K562 (cell line): ENCODE data around the gene NLRP6. TPM values are rescaled to one million over a fixed set of nuclear protein-coding genes. Genes with fewer than 3 reads are reported as not detected.

ENCODE experiments used
- MCM2 ChIP-seq: fragments of 450-650 bp; IDR thresholded peaks from 2 replicates; pipeline ENCODE4 v1.6.1; 2017; ENCODE audit warnings: low read depth, mild to moderate bottlenecking
- NCOA1 ChIP-seq: fragments of 450-650 bp; IDR thresholded peaks from 2 replicates; pipeline ENCODE4 v1.6.1; 2016; ENCODE audit warnings: low read depth
- SIN3A ChIP-seq, 2 experiments: fragments of 150-350 bp in 1 of 2; IDR thresholded peaks; 2 replicates each; pipeline ENCODE4 v1.6.1; 2011 to 2016; ENCODE audit warnings: borderline replicate concordance in 2 of 2, low read depth in 2 of 2, low read length in 2 of 2, mild to moderate bottlenecking in 2 of 2, moderate library complexity in 2 of 2; ENCODE audit not compliant: control insufficient read depth in 1 of 2
- SMARCC2 ChIP-seq: fragments of 450-650 bp; IDR thresholded peaks from 2 replicates; pipeline ENCODE4 v1.6.1; 2017; ENCODE audit warnings: antibody characterized with exemption, moderate library complexity, mild to moderate bottlenecking, low read depth
- SREBF2 ChIP-seq: sonication (generic); formaldehyde crosslinking; IDR thresholded peaks from 2 replicates; pipeline ENCODE4 v1.4.0; 2020; ENCODE audit warnings: mild to moderate bottlenecking, missing genetic modification reagents
- TFAM ChIP-seq: fragments of 250-450 bp; sonication (Bioruptor Pico); conservative IDR thresholded peaks from 2 replicates; pipeline ENCODE4 v1.5.0; 2021; ENCODE audit warnings: mild to moderate bottlenecking, moderate library complexity
- ZBTB1 ChIP-seq: sonication (generic); formaldehyde crosslinking; IDR thresholded peaks from 2 replicates; pipeline ENCODE4 v1.8.1; 2023; ENCODE audit warnings: missing genetic modification reagents, low read depth, mild to moderate bottlenecking, borderline replicate concordance
- polyA plus RNA-seq, 8 experiments: library from polyadenylated mRNA; depleted of rRNA in 4 of 8; stranded (reverse) in 5 of 8; unstranded in 3 of 8; fragments of >200 nt; fragmentation: Nextera tagmentation in 2 of 8; fragmentation: Illumina TruSeq in 1 of 8; extraction: Ambion mirVana in 2 of 8; extraction: Trizol in 1 of 8; gene quantifications; 2 replicates each; pipeline versions ENCODE4 v1.2.1 to v1.2.3, GENCODE V29; 2011 to 2014; ENCODE audit warnings: inconsistent platforms in 1 of 8, missing spikeins in 1 of 8
- total RNA-seq, 7 experiments: library from RNA; depleted of rRNA in 6 of 7; stranded (reverse); fragments of >200 nt in 6 of 7; fragmentation: Illumina TruSeq in 2 of 7; extraction: Trizol in 2 of 7; gene quantifications; 2 replicates each; pipeline versions ENCODE4 v1.2.1 to v1.2.3, GENCODE V29; 2011 to 2021; ENCODE audit warnings: low replicate concordance in 1 of 7
- TF ChIP-seq, protein P1 (sequence below): fragments of 200-600 bp; sonication (generic); IDR thresholded peaks from one replicate; pipeline ENCODE4 v1.6.1; 2012; ENCODE audit warnings: mild to moderate bottlenecking, low read depth, low read length, inconsistent platforms
- TF ChIP-seq, protein P2 (sequence below): sonication (generic); formaldehyde crosslinking; IDR thresholded peaks from 2 replicates; pipeline ENCODE4 v1.8.0; 2023; ENCODE audit warnings: mild to moderate bottlenecking, missing genetic modification reagents

The NLRP6 gene
- total and polyA plus RNA-seq, 9 of the 15 experiments (the other 6 are each of a cell fraction or from before 2014, with no cell fraction given): 0.03 to 0.18 (median 0.15) TPM; not detected in 5

- TF ChIP-seq, protein P1, sequence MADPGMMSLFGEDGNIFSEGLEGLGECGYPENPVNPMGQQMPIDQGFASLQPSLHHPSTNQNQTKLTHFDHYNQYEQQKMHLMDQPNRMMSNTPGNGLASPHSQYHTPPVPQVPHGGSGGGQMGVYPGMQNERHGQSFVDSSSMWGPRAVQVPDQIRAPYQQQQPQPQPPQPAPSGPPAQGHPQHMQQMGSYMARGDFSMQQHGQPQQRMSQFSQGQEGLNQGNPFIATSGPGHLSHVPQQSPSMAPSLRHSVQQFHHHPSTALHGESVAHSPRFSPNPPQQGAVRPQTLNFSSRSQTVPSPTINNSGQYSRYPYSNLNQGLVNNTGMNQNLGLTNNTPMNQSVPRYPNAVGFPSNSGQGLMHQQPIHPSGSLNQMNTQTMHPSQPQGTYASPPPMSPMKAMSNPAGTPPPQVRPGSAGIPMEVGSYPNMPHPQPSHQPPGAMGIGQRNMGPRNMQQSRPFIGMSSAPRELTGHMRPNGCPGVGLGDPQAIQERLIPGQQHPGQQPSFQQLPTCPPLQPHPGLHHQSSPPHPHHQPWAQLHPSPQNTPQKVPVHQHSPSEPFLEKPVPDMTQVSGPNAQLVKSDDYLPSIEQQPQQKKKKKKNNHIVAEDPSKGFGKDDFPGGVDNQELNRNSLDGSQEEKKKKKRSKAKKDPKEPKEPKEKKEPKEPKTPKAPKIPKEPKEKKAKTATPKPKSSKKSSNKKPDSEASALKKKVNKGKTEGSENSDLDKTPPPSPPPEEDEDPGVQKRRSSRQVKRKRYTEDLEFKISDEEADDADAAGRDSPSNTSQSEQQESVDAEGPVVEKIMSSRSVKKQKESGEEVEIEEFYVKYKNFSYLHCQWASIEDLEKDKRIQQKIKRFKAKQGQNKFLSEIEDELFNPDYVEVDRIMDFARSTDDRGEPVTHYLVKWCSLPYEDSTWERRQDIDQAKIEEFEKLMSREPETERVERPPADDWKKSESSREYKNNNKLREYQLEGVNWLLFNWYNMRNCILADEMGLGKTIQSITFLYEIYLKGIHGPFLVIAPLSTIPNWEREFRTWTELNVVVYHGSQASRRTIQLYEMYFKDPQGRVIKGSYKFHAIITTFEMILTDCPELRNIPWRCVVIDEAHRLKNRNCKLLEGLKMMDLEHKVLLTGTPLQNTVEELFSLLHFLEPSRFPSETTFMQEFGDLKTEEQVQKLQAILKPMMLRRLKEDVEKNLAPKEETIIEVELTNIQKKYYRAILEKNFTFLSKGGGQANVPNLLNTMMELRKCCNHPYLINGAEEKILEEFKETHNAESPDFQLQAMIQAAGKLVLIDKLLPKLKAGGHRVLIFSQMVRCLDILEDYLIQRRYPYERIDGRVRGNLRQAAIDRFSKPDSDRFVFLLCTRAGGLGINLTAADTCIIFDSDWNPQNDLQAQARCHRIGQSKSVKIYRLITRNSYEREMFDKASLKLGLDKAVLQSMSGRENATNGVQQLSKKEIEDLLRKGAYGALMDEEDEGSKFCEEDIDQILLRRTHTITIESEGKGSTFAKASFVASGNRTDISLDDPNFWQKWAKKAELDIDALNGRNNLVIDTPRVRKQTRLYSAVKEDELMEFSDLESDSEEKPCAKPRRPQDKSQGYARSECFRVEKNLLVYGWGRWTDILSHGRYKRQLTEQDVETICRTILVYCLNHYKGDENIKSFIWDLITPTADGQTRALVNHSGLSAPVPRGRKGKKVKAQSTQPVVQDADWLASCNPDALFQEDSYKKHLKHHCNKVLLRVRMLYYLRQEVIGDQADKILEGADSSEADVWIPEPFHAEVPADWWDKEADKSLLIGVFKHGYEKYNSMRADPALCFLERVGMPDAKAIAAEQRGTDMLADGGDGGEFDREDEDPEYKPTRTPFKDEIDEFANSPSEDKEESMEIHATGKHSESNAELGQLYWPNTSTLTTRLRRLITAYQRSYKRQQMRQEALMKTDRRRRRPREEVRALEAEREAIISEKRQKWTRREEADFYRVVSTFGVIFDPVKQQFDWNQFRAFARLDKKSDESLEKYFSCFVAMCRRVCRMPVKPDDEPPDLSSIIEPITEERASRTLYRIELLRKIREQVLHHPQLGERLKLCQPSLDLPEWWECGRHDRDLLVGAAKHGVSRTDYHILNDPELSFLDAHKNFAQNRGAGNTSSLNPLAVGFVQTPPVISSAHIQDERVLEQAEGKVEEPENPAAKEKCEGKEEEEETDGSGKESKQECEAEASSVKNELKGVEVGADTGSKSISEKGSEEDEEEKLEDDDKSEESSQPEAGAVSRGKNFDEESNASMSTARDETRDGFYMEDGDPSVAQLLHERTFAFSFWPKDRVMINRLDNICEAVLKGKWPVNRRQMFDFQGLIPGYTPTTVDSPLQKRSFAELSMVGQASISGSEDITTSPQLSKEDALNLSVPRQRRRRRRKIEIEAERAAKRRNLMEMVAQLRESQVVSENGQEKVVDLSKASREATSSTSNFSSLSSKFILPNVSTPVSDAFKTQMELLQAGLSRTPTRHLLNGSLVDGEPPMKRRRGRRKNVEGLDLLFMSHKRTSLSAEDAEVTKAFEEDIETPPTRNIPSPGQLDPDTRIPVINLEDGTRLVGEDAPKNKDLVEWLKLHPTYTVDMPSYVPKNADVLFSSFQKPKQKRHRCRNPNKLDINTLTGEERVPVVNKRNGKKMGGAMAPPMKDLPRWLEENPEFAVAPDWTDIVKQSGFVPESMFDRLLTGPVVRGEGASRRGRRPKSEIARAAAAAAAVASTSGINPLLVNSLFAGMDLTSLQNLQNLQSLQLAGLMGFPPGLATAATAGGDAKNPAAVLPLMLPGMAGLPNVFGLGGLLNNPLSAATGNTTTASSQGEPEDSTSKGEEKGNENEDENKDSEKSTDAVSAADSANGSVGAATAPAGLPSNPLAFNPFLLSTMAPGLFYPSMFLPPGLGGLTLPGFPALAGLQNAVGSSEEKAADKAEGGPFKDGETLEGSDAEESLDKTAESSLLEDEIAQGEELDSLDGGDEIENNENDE: no peak
- TF ChIP-seq SMARCC2 (0 out of 2 replicates have a peak, but pooled peaks have one; percentile 29), TFAM (CRISPR knock-in tag) (no peak), SREBF2 (CRISPR knock-in tag) (no peak), ZBTB1 (no peak), NCOA1 (0 out of 2 replicates have a peak, but pooled peaks have one; percentile 21), MCM2 (no peak), SIN3A (IDR thresholded peaks at IDR 0.05; ENCODE audit: borderline replicate concordance in 2 of 2, control insufficient read depth in 1 of 2, low read depth in 2 of 2, low read length in 2 of 2) (no peak)
- TF ChIP-seq, protein P2, sequence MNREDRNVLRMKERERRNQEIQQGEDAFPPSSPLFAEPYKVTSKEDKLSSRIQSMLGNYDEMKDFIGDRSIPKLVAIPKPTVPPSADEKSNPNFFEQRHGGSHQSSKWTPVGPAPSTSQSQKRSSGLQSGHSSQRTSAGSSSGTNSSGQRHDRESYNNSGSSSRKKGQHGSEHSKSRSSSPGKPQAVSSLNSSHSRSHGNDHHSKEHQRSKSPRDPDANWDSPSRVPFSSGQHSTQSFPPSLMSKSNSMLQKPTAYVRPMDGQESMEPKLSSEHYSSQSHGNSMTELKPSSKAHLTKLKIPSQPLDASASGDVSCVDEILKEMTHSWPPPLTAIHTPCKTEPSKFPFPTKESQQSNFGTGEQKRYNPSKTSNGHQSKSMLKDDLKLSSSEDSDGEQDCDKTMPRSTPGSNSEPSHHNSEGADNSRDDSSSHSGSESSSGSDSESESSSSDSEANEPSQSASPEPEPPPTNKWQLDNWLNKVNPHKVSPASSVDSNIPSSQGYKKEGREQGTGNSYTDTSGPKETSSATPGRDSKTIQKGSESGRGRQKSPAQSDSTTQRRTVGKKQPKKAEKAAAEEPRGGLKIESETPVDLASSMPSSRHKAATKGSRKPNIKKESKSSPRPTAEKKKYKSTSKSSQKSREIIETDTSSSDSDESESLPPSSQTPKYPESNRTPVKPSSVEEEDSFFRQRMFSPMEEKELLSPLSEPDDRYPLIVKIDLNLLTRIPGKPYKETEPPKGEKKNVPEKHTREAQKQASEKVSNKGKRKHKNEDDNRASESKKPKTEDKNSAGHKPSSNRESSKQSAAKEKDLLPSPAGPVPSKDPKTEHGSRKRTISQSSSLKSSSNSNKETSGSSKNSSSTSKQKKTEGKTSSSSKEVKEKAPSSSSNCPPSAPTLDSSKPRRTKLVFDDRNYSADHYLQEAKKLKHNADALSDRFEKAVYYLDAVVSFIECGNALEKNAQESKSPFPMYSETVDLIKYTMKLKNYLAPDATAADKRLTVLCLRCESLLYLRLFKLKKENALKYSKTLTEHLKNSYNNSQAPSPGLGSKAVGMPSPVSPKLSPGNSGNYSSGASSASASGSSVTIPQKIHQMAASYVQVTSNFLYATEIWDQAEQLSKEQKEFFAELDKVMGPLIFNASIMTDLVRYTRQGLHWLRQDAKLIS: no peak
These were observed 8.9 kb upstream of the NLRP6 start (continued) for GRCh38 chr11:269146-269890.
